K562 (cell line): ENCODE measurements around the gene IMMP2L. TPM values are rescaled to one million over a fixed set of nuclear protein-coding genes. Genes with fewer than 3 reads are reported as not detected.
A peak's percentile ranks its signal among the peaks of the same experiment; 100 is the strongest.

Experiments
- ATAC-seq: fragments of 200-7000 bp; cut with Tn5 transposase; 3 replicates; pipeline ENCODE4 v1.9.1; 2020; ENCODE audit warnings: moderate library complexity
- BruUV-seq: library from RNA; stranded (reverse); fragments of 400-500 nt; replicated peaks from 2 replicates; lab custom pipeline; 2021; lab: Mats Ljungman, UMichigan
- CTCF ChIA-PET: fragments of 300-600 bp; formaldehyde crosslinking; extraction: SDS; loops from one replicate; lab custom pipeline; 2021; ENCODE audit warnings: low intra/inter-chr PET ratio; lab: Yijun Ruan, JAX
- POLR2A ChIA-PET: fragments of 300-600, 350-650 bp; sonication (Branson Sonifier 250); formaldehyde crosslinking; extraction: SDS; loops from one replicate; lab custom pipeline; 2021; ENCODE audit warnings: antibody characterized with exemption, inconsistent platforms; lab: Yijun Ruan, JAX
- DNase-seq, 4 experiments: peaks; one replicate each; pipeline versions ENCODE4 v3.0.0 to v3.0.0-alpha.2; 2011 to 2018; ENCODE audit warnings: low spot score in 3 of 4, mixed read lengths in 3 of 4; ENCODE audit errors: extremely low read depth in 1 of 4
- FAIRE-seq: peaks from 2 replicates; lab custom pipeline; 2011; peaks lifted over from hg19 to GRCh38; lab: Jason Lieb, UNC
- H2AFZ ChIP-seq: 2 replicates; pipeline ENCODE4 v1.6.0; 2011; ENCODE audit warnings: low read depth, low read length, control low read depth, inconsistent platforms
- H3K27ac ChIP-seq: fragments of 200-600 bp; 3 replicates; pipeline ENCODE4 v1.8.0; 2011; ENCODE audit warnings: low read depth, mild to moderate bottlenecking, control low read depth, inconsistent platforms, low read length, moderate library complexity, mixed read lengths; ENCODE audit errors: extremely low read depth
- H3K27me3 ChIP-seq, 2 experiments: fragments of 300-600 bp in 1 of 2; 2 replicates in 1 of 2; 3 replicates in 1 of 2; pipeline versions ENCODE4 v1.6.0 to v1.8.0; 2011; ENCODE audit warnings: inconsistent platforms in 2 of 2, low read length in 2 of 2, mild to moderate bottlenecking in 1 of 2, mixed read lengths in 1 of 2, moderate library complexity in 1 of 2; ENCODE audit not compliant: control insufficient read depth in 2 of 2, insufficient read depth in 2 of 2
- H3K36me3 ChIP-seq: fragments of 300-600 bp; 3 replicates; pipeline ENCODE4 v1.8.0; 2011; ENCODE audit warnings: mild to moderate bottlenecking, low read length, inconsistent platforms; ENCODE audit not compliant: control insufficient read depth, insufficient read depth
- H3K4me1 ChIP-seq, 2 experiments: fragments of 200-600 bp in 1 of 2; replicated peaks in 1 of 2; 2 replicates in 1 of 2; 3 replicates in 1 of 2; pipeline versions ENCODE4 v1.5.1 to v1.8.0; 2011; ENCODE audit warnings: inconsistent platforms in 2 of 2, low read length in 2 of 2, mild to moderate bottlenecking in 1 of 2, mixed read lengths in 1 of 2, moderate library complexity in 1 of 2; ENCODE audit not compliant: control insufficient read depth in 2 of 2, insufficient read depth in 2 of 2
- H3K4me2 ChIP-seq: 2 replicates; pipeline ENCODE4 v1.6.1; 2011; ENCODE audit warnings: low read length, control low read depth, inconsistent platforms, mixed read lengths; ENCODE audit not compliant: insufficient read depth
- H3K4me3 ChIP-seq: fragments of 200-600 bp; sonication (generic), shearing (Covaris generic); 2 replicates; pipeline ENCODE4 v1.5.1; 2016; ENCODE audit warnings: control low read depth, inconsistent platforms
- H3K79me2 ChIP-seq: fragments of 200-600 bp; 3 replicates; pipeline ENCODE4 v1.8.0; 2011; ENCODE audit warnings: low read length, inconsistent platforms; ENCODE audit not compliant: control insufficient read depth, insufficient read depth
- H3K9ac ChIP-seq, 2 experiments: 2 replicates each; pipeline versions ENCODE4 v1.6.0 to v1.6.1; 2011; ENCODE audit warnings: low read depth in 2 of 2, low read length in 2 of 2, control low read depth in 1 of 2, inconsistent platforms in 1 of 2, mild to moderate bottlenecking in 1 of 2, mixed read lengths in 1 of 2; ENCODE audit not compliant: insufficient read depth in 1 of 2
- H3K9me1 ChIP-seq: one replicate; pipeline ENCODE4 v1.6.0; 2011; ENCODE audit warnings: inconsistent platforms, mild to moderate bottlenecking, low read length, moderate library complexity; ENCODE audit not compliant: control insufficient read depth, insufficient read depth
- H3K9me3 ChIP-seq: replicated peaks from 2 replicates; pipeline ENCODE4 v1.5.1; 2011; ENCODE audit warnings: low read depth, low read length, inconsistent platforms; ENCODE audit not compliant: control insufficient read depth, insufficient read depth
- H4K20me1 ChIP-seq: replicated peaks from 2 replicates; pipeline ENCODE4 v1.6.1; 2011; ENCODE audit warnings: low read length, inconsistent platforms, mixed read lengths; ENCODE audit not compliant: control insufficient read depth, insufficient read depth
- ARID1B ChIP-seq: fragments of 450-650 bp; IDR thresholded peaks from 2 replicates; pipeline ENCODE4 v1.6.1; 2016; ENCODE audit warnings: antibody characterized with exemption, mild to moderate bottlenecking, inconsistent platforms
- CHD4 ChIP-seq: fragments of 200-600 bp; sonication (generic); IDR thresholded peaks from 3 replicates; pipeline ENCODE4 v1.6.1; 2012; ENCODE audit warnings: low read depth, mild to moderate bottlenecking, mixed read lengths, low read length, inconsistent platforms; ENCODE audit not compliant: insufficient read depth, insufficient replicate concordance, poor library complexity, severe bottlenecking
- CREB5 ChIP-seq: fragments of 250-450 bp; sonication (Bioruptor Pico); IDR thresholded peaks from 2 replicates; pipeline ENCODE4 v1.5.0; 2020; ENCODE audit warnings: mild to moderate bottlenecking
- FOXJ3 ChIP-seq: sonication (generic); formaldehyde crosslinking; IDR thresholded peaks from 2 replicates; pipeline ENCODE4 v1.4.0; 2020; ENCODE audit warnings: mild to moderate bottlenecking, missing genetic modification reagents
- GABPB2 ChIP-seq: fragments of 250-450 bp; sonication (Bioruptor Pico); conservative IDR thresholded peaks from 2 replicates; pipeline ENCODE4 v1.5.1; 2021; ENCODE audit warnings: mild to moderate bottlenecking
- GATA2 ChIP-seq: sonication (generic); formaldehyde crosslinking; IDR thresholded peaks from 2 replicates; pipeline ENCODE4 v1.4.0; 2020; ENCODE audit warnings: mild to moderate bottlenecking, missing genetic modification reagents
- MAFF ChIP-seq: IDR thresholded peaks from 2 replicates; pipeline ENCODE4 v1.6.1; 2012; ENCODE audit warnings: low read length, improper control_type of control experiment
- MAFG ChIP-seq: fragments of 450-650 bp; conservative IDR thresholded peaks from 2 replicates; pipeline ENCODE4 v1.6.1; 2016; ENCODE audit warnings: missing genetic modification characterization, missing compliant biosample characterization
- NR0B1 ChIP-seq: fragments of 450-650 bp; IDR thresholded peaks from one replicate; pipeline ENCODE4 v1.6.1; 2018; ENCODE audit warnings: mild to moderate bottlenecking, moderate library complexity; ENCODE audit not compliant: partially characterized antibody
- PML ChIP-seq: IDR thresholded peaks from 2 replicates; pipeline ENCODE4 v1.6.1; 2012; ENCODE audit warnings: low read length, inconsistent platforms
- POU5F1 ChIP-seq: fragments of 150-350 bp; IDR thresholded peaks from 2 replicates; pipeline ENCODE4 v1.6.1; 2014; ENCODE audit warnings: borderline replicate concordance, low read length, low read depth, mild to moderate bottlenecking; ENCODE audit not compliant: partially characterized antibody
- RCOR1 ChIP-seq, 2 experiments: IDR thresholded peaks; 2 replicates each; pipeline ENCODE4 v1.6.1; 2012; ENCODE audit warnings: low read depth in 2 of 2, low read length in 2 of 2, borderline replicate concordance in 1 of 2, improper control_type of control experiment in 1 of 2
- SMARCA5 ChIP-seq: fragments of 450-650 bp; IDR thresholded peaks from 2 replicates; pipeline ENCODE4 v1.6.1; 2016
- TCF7L2 ChIP-seq: fragments of 150-350 bp; IDR thresholded peaks from 2 replicates; pipeline ENCODE4 v1.6.1; 2016; ENCODE audit warnings: low read depth, mild to moderate bottlenecking, low read length, moderate library complexity
- TCFL5 ChIP-seq: fragments of 250-450 bp; sonication (Bioruptor Pico); conservative IDR thresholded peaks from 2 replicates; pipeline ENCODE4 v1.6.1; 2021; ENCODE audit warnings: mild to moderate bottlenecking, moderate library complexity, matching md5 sums
- TFAM ChIP-seq: fragments of 250-450 bp; sonication (Bioruptor Pico); conservative IDR thresholded peaks from 2 replicates; pipeline ENCODE4 v1.5.0; 2021; ENCODE audit warnings: mild to moderate bottlenecking, moderate library complexity
- U2AF2 ChIP-seq: fragments of 200-400 bp; formaldehyde crosslinking; optimal IDR thresholded peaks from 2 replicates; pipeline ENCODE3; 2017; ENCODE audit warnings: low read depth, mild to moderate bottlenecking, low read length
- ZNF274 ChIP-seq: IDR thresholded peaks from 2 replicates; pipeline ENCODE4 v1.6.1; 2011; ENCODE audit warnings: low read depth, mild to moderate bottlenecking, low read length, moderate library complexity, borderline replicate concordance
- ZNF696 ChIP-seq: fragments of 250-450 bp; sonication (Bioruptor Pico); conservative IDR thresholded peaks from 2 replicates; pipeline ENCODE4 v1.4.0; 2020; ENCODE audit warnings: mild to moderate bottlenecking, moderate library complexity
- WGBS: fragments of 100-300 bp; shearing (Covaris generic); methylation state at CpG from one replicate; pipeline ENCODE4 v1.1.6; 2016; ENCODE audit warnings: low coverage, mixed read lengths; ENCODE audit not compliant: insufficient coverage; ENCODE audit errors: missing lambda C conversion rate; 5-methylcytosine and 5-hydroxymethylcytosine counted together
- in situ Hi-C: fragments of 300-500 bp; cut with MboI; formaldehyde crosslinking; loops from 4 replicates; pipeline ENCODE4 v1.15.0; 2018; ENCODE audit warnings: inconsistent platforms, mixed read lengths
- intact Hi-C: fragments of 100-400 bp; cut with micrococcal nuclease; formaldehyde crosslinking; loops from 2 replicates; pipeline ENCODE4 v1.14.2; 2022
- polyA plus RNA-seq, 8 experiments: library from polyadenylated mRNA; depleted of rRNA in 4 of 8; stranded (reverse) in 5 of 8; unstranded in 3 of 8; fragments of >200 nt; fragmentation: Nextera tagmentation in 2 of 8; fragmentation: Illumina TruSeq in 1 of 8; extraction: Ambion mirVana in 2 of 8; extraction: Trizol in 1 of 8; gene quantifications; 2 replicates each; pipeline versions ENCODE4 v1.2.1 to v1.2.3, GENCODE V29; 2011 to 2014; ENCODE audit warnings: inconsistent platforms in 1 of 8, missing spikeins in 1 of 8
- total RNA-seq, 7 experiments: library from RNA; depleted of rRNA in 6 of 7; stranded (reverse); fragments of >200 nt in 6 of 7; fragmentation: Illumina TruSeq in 2 of 7; extraction: Trizol in 2 of 7; gene quantifications; 2 replicates each; pipeline versions ENCODE4 v1.2.1 to v1.2.3, GENCODE V29; 2011 to 2021; ENCODE audit warnings: low replicate concordance in 1 of 7

The IMMP2L gene
- total and polyA plus RNA-seq, 9 of the 15 experiments (the other 6 are each of a cell fraction or from before 2014, with no cell fraction given) = 29.7 to 116 (median 53.0) TPM

- peak; percentile 51 for FAIRE-seq
- TF ChIP-seq PML = peak; percentile 88
- no peak for TF ChIP-seq MAFG (tag)
- TF ChIP-seq U2AF2 = no peak
- no peak for TF ChIP-seq MAFF
- TF ChIP-seq ARID1B = peak; percentile 96
- no peak for TF ChIP-seq TCFL5 (CRISPR knock-in tag)
- TF ChIP-seq SMARCA5 = no peak
- peak in 1 of 2 experiments; percentile 93; a peak in 2 of 4 replicates for TF ChIP-seq RCOR1 (IDR thresholded peaks at IDR 0.05; ENCODE audit: borderline replicate concordance in 1 of 2, low read depth in 2 of 2, low read length in 2 of 2)
- peak; percentile 89 for TF ChIP-seq FOXJ3 (CRISPR knock-in tag)
- no peak for TF ChIP-seq TFAM (CRISPR knock-in tag)
- no peak for TF ChIP-seq ZNF274
- no peak for TF ChIP-seq CREB5
- TF ChIP-seq GABPB2 (CRISPR knock-in tag) = no peak
- no peak for TF ChIP-seq NR0B1
- no peak for TF ChIP-seq POU5F1
- TF ChIP-seq GATA2 (CRISPR knock-in tag) = peak; percentile 70; the same call in 1 of the 2 replicates
- TF ChIP-seq ZNF696 (CRISPR knock-in tag) = no peak
- no peak for TF ChIP-seq CHD4
- no peak for TF ChIP-seq TCF7L2
Measured at GRCh38 chr7:110994028-110994967, 568.0 kb downstream of the IMMP2L start.

More at GRCh38 chr7:110994028-110994967, 568.0 kb downstream of the IMMP2L start:
- DNase-seq (peak; percentile 14 to 65 (median 52)), ATAC-seq (peak; percentile 94)
- H3K27ac ChIP-seq = peak overlapping the region; percentile 23; the same call in 2 of the 3 replicates
- ChIA-PET CTCF (interaction anchor here (0.6 kb wide), 1 partner anchor 1585 kb away, joined by 3 read pairs; no protein-coding TSS in a partner anchor), POLR2A (interaction anchor here (0.6 kb wide), 1 partner anchor 49 kb away, joined by 3 read pairs; no protein-coding TSS in a partner anchor)
- 0 out of 2 replicates have a peak overlapping the region, but pooled peaks have one; percentile 14 for H2AFZ ChIP-seq
- no peaks in the 10 kb centered on the region for H3K9me3 ChIP-seq
- BruUV-seq = no TSS peak
- no peak overlapping the region for H3K9ac ChIP-seq
- H3K9me1 ChIP-seq = no peaks in the 10 kb centered on the region
- 33% methylated on average over 5 of the region's 5 CpGs for WGBS
- no peaks in the 10 kb centered on the region for H4K20me1 ChIP-seq
- H3K4me3 ChIP-seq = no peak overlapping the region
- intact Hi-C loops = loop anchor here (10.0 kb wide), 1 partner anchor 491 kb away; no protein-coding TSS in a partner anchor
- no peak overlapping the region for H3K4me2 ChIP-seq
- H3K4me1 ChIP-seq = peaks cover 0 to 13% of the 10 kb centered on the region in 2 experiments; a peak in 2 of 5 replicates
- no peaks in the 10 kb centered on the region for H3K27me3 ChIP-seq
- H3K79me2 ChIP-seq = no peaks in the 10 kb centered on the region
- in situ Hi-C loops = no loop called here
- no peaks in the 10 kb centered on the region for H3K36me3 ChIP-seq
